ENCODE data around the gene C16orf54. TPM values are rescaled to one million over a fixed set of nuclear protein-coding genes. Genes with fewer than 3 reads are reported as not detected.
"Not testable (repeated sequence)": the region's sequence is repeated elsewhere in the genome, so short reads cannot be mapped to it uniquely, and the experiment has no call there.

C16orf54 gene
- total RNA-seq, 1 donor from 2014 or later: 2.1 TPM

- H3K27me3 Mint-ChIP-seq: no peaks in the 10 kb centered on the region
- no peaks in the 10 kb centered on the region for H3K9me3 Mint-ChIP-seq
- no peak for TF ChIP-seq CTCF (conservative IDR thresholded peaks at IDR 0.05)
- DNase-seq (ENCODE audit: extremely low spot score, unreplicated experiment): no peak
- no peak overlapping the region for H3K27ac Mint-ChIP-seq
- H3K36me3 Mint-ChIP-seq: no peaks in the 10 kb centered on the region
- no peak overlapping the region for H3K4me3 Mint-ChIP-seq
- H3K4me1 Mint-ChIP-seq (ENCODE audit: unreplicated experiment): peaks cover 5% of the 10 kb centered on the region
Measured at GRCh38 chr16:29730649-29731048, 15.1 kb downstream of the C16orf54 start.

- H3K4me3 Mint-ChIP-seq: peak overlapping the region; percentile 58
- H3K9me3 Mint-ChIP-seq: no peaks in the 10 kb centered on the region
- peaks cover 5% of the 10 kb centered on the region for H3K4me1 Mint-ChIP-seq (ENCODE audit: unreplicated experiment)
- H3K36me3 Mint-ChIP-seq: no peaks in the 10 kb centered on the region
- H3K27ac Mint-ChIP-seq: peak overlapping the region; percentile 57
- DNase-seq (ENCODE audit: extremely low spot score, unreplicated experiment): no peak
- no peaks in the 10 kb centered on the region for H3K27me3 Mint-ChIP-seq
- peak; percentile 79 for TF ChIP-seq CTCF (conservative IDR thresholded peaks at IDR 0.05)
Measured at GRCh38 chr16:29729116-29729521, 16.7 kb downstream of the C16orf54 start.

GRCh38 chr16:29727452-29727851 is 18.3 kb downstream of the C16orf54 start:
- no peaks in the 10 kb centered on the region for H3K36me3 Mint-ChIP-seq
- no peak overlapping the region for H3K4me3 Mint-ChIP-seq
- H3K27ac Mint-ChIP-seq: no peak overlapping the region
- DNase-seq (ENCODE audit: extremely low spot score, unreplicated experiment): no peak
- H3K27me3 Mint-ChIP-seq: no peaks in the 10 kb centered on the region
- H3K4me1 Mint-ChIP-seq (ENCODE audit: unreplicated experiment): peaks cover 5% of the 10 kb centered on the region
- H3K9me3 Mint-ChIP-seq: no peaks in the 10 kb centered on the region
- no peak for TF ChIP-seq CTCF (conservative IDR thresholded peaks at IDR 0.05)

GRCh38 chr16:29726845-29727377 is 18.9 kb downstream of the C16orf54 start:
- TF ChIP-seq CTCF (conservative IDR thresholded peaks at IDR 0.05): no peak
- no peaks in the 10 kb centered on the region for H3K36me3 Mint-ChIP-seq

GRCh38 chr16:29721167-29721879 is 24.5 kb downstream of the C16orf54 start:
- H3K4me1 Mint-ChIP-seq (ENCODE audit: unreplicated experiment); H3K9me3 Mint-ChIP-seq; H3K36me3 Mint-ChIP-seq; H3K4me3 Mint-ChIP-seq; DNase-seq (ENCODE audit: extremely low spot score, unreplicated experiment); H3K27me3 Mint-ChIP-seq: not testable (repeated sequence)
- TF ChIP-seq CTCF (conservative IDR thresholded peaks at IDR 0.05): peak; percentile 74
- peak overlapping the region; percentile 48 for H3K27ac Mint-ChIP-seq

More at GRCh38 chr16:29726845-29727377, 18.9 kb downstream of the C16orf54 start:
- H3K4me3 Mint-ChIP-seq: no peak overlapping the region
- H3K27me3 Mint-ChIP-seq: no peaks in the 10 kb centered on the region
- H3K9me3 Mint-ChIP-seq: no peaks in the 10 kb centered on the region
- H3K27ac Mint-ChIP-seq: no peak overlapping the region
- peaks cover 5% of the 10 kb centered on the region for H3K4me1 Mint-ChIP-seq (ENCODE audit: unreplicated experiment)
- no peak for DNase-seq (ENCODE audit: extremely low spot score, unreplicated experiment)
